Activated naive CD4-positive, alpha-beta T cell treated with anti-CD3 and anti-CD28 coated beads, Interleukin-2, amount 50 U/mL, for 16 hours (primary cell): ENCODE results near the gene TSPAN18.

Experiments
- DNase-seq: peaks from one replicate; pipeline ENCODE4 v3.0.0-alpha.2; 2020

Gene TSPAN18

GRCh38 chr11:44931466-44931865 is 204.7 kb downstream of the TSPAN18 start:
- no peak for DNase-seq

- DNase-seq, result no peak
Observed at GRCh38 chr11:44934110-44934509, 207.3 kb downstream of the TSPAN18 start.

- DNase-seq, result no peak
Observed at GRCh38 chr11:44934735-44935250, 208.0 kb downstream of the TSPAN18 start.

DNA sequence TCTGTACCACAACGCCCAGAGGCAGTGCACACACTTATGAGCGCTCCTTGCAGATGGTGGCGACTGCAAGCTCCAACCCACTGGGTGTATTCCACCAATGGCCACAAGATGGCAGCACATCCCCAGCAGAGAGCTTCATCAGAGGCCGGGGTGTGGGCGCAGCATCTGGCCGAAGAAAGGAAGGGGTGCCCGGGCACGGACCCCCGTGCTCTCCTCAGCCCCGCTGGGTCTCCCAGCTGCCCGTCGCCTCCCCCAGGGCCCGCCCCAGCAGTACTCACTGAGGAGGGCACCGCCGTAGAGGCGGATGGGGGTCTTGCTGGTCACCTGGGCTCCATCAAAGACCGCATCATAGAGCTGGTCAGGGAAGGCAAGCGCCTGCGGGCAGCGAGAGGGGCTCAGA is 209.8 kb downstream of the TSPAN18 start:
- peak; percentile 79 for DNase-seq

DNA sequence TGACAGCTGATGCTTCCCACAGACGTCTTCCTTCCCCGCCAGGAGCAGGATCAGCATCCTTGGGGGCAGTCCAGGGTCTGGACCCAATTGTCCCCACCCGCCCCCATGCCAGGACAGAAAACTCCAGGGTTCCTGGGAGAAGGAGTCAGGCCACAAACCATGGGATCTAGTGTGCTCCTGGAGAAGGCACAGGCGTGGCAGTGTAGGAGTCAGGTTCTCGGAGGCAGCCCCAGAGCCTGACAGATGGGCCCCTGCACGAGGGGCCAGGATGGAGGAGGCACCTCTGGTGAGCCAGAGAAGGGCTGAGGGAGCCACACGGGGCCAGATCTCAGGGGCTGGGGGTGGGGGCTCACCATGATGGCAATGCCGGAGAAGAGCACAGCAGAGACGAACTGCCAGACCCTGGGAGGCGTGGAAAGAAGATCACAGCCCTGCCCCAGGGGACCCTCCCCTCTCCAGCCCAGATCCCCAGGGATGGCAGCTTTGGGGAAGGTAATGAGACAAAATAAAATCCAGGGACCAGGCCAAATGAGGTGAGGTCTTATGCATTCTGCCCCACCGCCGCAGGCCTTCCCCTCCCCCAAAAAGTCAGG is 210.3 kb downstream of the TSPAN18 start:
- DNase-seq, result no peak

DNA sequence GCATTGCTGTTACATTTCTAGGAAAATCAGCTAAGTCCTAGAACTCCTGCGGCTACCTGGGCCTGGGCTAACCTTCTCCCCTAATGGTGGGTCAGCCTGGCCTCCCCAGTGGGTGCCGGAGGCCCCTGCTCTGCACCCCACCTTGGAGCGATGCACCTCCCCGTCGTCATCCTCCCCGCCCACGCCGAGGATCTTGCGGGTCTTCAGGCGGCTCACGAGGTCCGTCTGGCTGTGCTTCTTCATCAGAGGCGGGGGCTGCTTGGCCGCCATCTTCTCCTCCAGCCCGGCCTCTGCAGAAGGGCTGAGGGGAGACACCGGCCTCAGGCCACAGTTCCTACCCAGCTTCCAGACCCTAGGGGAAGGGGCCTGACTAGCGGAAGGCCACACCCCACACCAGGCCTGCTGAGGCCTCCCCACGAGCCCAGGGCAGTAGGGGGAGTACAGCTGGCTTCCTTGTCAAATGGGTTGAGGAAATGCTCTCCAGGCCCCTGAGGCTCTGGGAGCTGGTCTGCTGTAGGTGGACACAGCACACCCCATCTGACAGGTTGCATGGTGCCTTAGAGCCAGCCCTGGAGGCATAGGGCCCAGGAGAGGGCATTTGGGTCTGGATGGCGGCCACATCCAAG is 211.4 kb downstream of the TSPAN18 start:
- DNase-seq, result no peak

GRCh38 chr11:44939673-44940395 is 213.1 kb downstream of the TSPAN18 start:
- DNase-seq, result no peak

DNA sequence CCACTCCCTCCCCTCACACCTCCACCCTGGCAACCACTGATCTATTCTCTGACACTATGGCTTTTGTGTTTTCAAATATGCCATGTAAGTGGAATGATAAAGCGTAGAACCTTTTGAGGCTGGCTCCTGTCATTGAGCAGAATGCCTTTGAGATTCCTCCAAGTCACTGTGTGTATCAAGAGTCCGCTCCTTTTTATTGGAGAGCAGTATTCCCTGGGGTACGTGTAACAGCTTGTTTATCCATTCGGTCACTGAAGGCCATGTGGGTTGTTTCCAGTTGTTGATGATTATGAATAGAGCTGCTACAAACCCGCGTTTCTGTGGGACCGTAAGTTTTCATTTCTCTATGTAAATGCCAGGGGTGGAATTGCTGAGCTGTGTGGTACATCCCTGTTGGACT is 213.6 kb downstream of the TSPAN18 start:
- DNase-seq, result no peak

DNA sequence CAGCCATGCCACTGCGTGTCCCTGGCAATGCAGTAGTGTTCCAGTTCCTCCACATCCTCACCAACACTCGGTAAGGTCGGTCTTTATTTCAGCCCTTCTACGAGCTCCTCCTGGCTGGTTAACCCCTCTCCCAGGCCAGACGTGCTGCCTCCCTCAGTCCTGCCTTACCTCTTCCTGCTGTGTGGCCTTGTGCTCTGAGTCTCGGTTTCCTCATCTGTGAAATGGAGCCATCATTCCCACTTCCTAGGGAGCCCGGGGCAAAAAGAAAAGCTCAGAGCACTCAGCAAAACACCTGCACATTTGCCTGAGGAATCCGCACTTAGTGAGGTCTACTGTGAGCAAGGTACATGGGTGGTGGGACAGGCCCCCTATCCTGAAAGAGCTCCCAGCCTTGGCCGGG is 214.1 kb downstream of the TSPAN18 start:
- DNase-seq, result no peak

GRCh38 chr11:44941259-44942021 is 214.7 kb downstream of the TSPAN18 start:
- no peak for DNase-seq

DNA sequence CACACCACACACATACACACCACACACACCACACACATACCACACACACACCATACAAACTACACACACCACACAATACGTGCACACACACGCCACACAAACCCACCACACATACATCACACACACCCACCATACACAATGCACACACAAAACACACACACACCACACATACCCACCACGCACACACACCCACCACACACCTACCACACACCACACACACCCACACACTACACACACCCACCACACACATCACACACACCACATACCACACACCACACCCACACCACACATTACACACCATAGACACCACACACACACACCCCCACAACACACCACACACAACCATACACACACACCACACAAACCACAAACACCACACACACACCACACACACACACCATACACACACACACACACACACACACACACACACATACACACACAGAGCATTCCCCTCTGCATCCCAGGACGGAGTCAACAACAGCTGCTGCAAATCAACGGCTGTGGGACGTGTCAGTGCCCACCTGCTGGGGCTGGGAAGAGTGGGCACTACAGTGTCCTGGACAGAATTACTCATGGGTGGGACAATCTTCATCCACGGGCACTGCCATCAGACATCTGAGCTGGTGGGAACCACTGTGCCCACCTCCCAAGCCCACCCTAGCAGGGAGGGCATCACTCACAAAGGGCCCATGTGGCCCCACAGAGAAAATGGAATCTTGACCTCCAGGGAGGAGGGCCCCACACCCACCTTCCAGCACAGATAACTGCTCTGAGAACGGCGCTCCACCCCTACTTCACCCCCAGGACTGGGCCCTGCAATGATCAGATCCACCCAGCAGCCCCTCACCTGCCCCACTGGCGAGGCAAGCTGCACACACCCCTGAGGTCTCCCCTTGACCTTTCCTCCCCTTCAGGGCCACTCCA is 215.5 kb downstream of the TSPAN18 start:
- no peak for DNase-seq

DNA sequence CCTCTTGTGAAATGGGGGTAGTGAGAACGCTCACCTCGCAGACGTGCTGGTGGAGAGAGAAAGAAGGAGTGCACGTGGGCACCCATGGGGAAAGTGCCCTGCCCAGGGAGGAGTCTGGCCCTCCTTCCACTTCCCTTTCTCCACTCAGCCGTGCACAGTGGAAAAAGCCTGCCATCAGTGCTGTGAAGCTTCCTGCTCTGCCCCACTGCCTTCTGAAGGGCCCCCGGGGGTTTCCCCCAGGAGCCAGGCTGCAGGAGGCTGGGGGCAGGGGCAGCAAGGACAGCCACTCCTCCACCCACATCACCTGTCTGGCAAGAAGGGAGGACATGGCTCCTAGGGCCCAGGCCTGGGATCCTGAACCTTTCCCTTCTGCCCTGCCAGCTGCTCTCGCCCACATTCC is 216.4 kb downstream of the TSPAN18 start:
- no peak for DNase-seq

GRCh38 chr11:44943696-44944095 is 216.9 kb downstream of the TSPAN18 start:
- DNase-seq, result no peak

DNA sequence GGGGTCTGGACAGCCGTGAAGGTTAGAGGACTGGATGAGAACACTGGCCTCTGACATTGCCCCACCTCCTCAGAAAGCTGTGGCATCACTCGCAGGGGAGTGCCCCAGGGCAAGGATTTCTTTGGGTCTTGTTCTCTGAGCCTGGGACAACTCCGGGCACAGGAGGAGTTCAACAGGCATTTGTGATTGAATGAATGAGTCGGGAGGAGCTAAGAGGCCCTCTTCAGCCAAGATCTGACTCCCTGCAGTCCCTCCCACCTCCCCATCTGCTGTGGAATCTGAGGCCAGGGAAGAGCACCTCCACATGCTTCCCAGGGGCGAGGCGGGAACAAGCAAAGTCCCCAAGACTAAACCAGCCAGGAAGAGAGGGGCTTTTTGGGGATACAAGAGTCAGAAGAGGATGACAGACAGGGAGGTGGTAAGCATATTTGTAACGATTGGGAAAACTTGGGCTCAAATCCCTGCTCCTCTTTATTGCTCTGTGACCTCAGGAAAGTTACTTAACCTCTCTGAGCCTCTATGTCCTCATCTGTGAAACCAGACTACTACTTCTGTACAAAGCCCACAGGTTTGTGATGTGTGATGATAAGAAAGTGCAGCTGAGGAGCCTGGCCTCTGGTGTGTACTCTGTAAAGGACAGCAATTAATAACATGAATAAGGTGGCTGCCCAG is 217.6 kb downstream of the TSPAN18 start:
- DNase-seq, result no peak

DNA sequence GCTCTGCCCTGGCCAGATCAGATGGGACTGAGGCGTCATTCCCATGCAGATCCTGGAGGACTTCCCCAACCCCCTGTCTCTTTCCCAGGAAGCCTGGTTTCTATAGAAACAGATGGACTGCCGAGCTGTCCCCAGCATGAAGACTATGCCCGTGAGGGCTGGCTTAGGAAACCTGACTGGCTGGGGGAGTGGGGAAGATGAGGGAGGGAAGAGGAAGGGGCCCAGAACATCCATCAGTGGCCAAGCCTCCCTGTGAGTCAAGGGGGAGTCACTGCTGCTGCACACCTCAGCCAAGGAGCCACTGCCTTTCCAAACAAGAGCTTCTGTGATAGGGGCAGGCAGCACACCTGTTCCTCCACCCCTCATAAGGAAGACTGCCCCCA is 218.1 kb downstream of the TSPAN18 start:
- no peak for DNase-seq

- DNase-seq, result no peak
Observed at GRCh38 chr11:44945666-44946065, 218.9 kb downstream of the TSPAN18 start.

- no peak for DNase-seq
Observed at GRCh38 chr11:44946263-44946662, 219.5 kb downstream of the TSPAN18 start.

DNA sequence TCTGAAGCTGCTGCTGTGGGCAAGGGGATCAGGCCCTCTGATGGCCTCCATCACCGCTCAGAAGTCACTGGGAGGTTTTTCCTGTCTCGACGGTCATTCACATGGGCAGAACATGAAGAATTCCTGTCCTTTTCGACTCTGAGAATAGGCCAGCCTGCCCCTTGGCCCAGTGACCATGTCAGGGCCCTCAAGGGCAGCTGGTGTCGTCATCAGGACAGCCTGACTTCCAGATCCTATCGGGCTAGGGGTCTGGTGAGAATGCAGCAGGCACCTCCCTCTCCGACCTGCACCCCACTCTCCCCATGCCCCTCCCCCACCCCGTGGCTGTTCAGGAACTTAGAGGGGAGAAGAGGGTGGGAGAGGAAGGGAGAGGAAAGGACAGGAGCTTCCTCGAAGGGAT is 220.4 kb downstream of the TSPAN18 start:
- DNase-seq, result no peak

DNA sequence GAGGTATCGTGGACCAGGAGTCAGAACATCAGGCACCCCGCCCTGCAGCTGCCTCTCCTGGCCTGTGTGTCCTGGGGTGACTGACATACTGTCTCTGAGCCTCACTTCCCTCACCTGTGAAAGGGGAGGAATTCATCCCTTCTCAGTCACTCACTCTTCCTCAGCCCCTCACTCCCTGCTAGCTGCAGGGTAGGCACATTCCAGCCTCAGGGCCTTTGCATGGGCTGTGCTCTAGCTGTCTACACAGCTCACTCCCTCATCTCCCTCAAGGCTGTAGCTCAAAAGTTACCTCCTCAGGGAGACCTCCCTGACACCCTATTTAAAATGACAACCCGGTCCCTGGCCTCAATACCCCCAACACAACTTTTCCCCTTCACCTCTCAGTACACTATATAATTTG is 221.4 kb downstream of the TSPAN18 start:
- no peak for DNase-seq

GRCh38 chr11:44949160-44950030 is 222.6 kb downstream of the TSPAN18 start:
- DNase-seq, result peak; percentile 44
